Stimulated activated CD4-positive, alpha-beta T cell treated with anti-CD3 and anti-CD28 coated beads, Interleukin-4, amount 100 ng/mL, for 4 hours (primary cell): Measurements from ENCODE around the gene CCDC102A.

Experiments used
- DNase-seq, 2 experiments: peaks; one replicate each; pipeline ENCODE4 v3.0.0-alpha.2; 2020

The CCDC102A gene

GRCh38 chr16:57517397-57518367, 18.7 kb downstream of the CCDC102A start:
- no peak for DNase-seq

GRCh38 chr16:57516773-57517172, 19.6 kb downstream of the CCDC102A start:
- DNase-seq: no peak

GRCh38 chr16:57516176-57516725, 20.1 kb downstream of the CCDC102A start:
- DNase-seq: no peak

GRCh38 chr16:57514791-57515600, 21.4 kb downstream of the CCDC102A start:
- no peak for DNase-seq

GRCh38 chr16:57514371-57514770, 22.0 kb downstream of the CCDC102A start:
- no peak for DNase-seq

GRCh38 chr16:57513371-57514102, 22.8 kb downstream of the CCDC102A start:
- DNase-seq: no peak

- no peak for DNase-seq
These were observed 23.9 kb downstream of the CCDC102A start for GRCh38 chr16:57512296-57513001.

- no peak for DNase-seq
These were observed 26.1 kb downstream of the CCDC102A start for GRCh38 chr16:57510016-57510871.

GRCh38 chr16:57509231-57509923, 27.0 kb downstream of the CCDC102A start:
- DNase-seq: no peak

- no peak for DNase-seq
These were observed 28.3 kb downstream of the CCDC102A start for GRCh38 chr16:57508035-57508425.

- DNase-seq: no peak
These were observed 29.0 kb downstream of the CCDC102A start for GRCh38 chr16:57507136-57508034.

GRCh38 chr16:57505169-57505568, 31.2 kb downstream of the CCDC102A start:
- DNase-seq: no peak

GRCh38 chr16:57504491-57504890, 31.9 kb downstream of the CCDC102A start:
- no peak for DNase-seq

GRCh38 chr16:57504001-57504400, 32.4 kb downstream of the CCDC102A start:
- no peak for DNase-seq

- DNase-seq: no peak
These were observed 33.0 kb downstream of the CCDC102A start for GRCh38 chr16:57503366-57503765.

GRCh38 chr16:57502048-57502775, 34.2 kb downstream of the CCDC102A start:
- DNase-seq: no peak

GRCh38 chr16:57501492-57501891, 34.9 kb downstream of the CCDC102A start:
- no peak for DNase-seq

- no peak for DNase-seq
These were observed 35.7 kb downstream of the CCDC102A start for GRCh38 chr16:57500578-57501111.
